PC-9 (cell line): ENCODE data around the gene ATG2A.

ENCODE experiments used
- EZH2 ChIP-seq: fragments of 200-600 bp; sonication (generic); IDR thresholded peaks from 2 replicates; pipeline ENCODE4 v1.8.0; 2017; ENCODE audit warnings: antibody characterized with exemption, low read depth
- TF ChIP-seq, protein P1 (sequence below): fragments of 200-600 bp; sonication (generic); conservative IDR thresholded peaks from 2 replicates; pipeline ENCODE4 v1.6.1; 2017; ENCODE audit warnings: mixed run types, antibody characterized with exemption, mild to moderate bottlenecking, moderate library complexity

- TF ChIP-seq, protein P1, sequence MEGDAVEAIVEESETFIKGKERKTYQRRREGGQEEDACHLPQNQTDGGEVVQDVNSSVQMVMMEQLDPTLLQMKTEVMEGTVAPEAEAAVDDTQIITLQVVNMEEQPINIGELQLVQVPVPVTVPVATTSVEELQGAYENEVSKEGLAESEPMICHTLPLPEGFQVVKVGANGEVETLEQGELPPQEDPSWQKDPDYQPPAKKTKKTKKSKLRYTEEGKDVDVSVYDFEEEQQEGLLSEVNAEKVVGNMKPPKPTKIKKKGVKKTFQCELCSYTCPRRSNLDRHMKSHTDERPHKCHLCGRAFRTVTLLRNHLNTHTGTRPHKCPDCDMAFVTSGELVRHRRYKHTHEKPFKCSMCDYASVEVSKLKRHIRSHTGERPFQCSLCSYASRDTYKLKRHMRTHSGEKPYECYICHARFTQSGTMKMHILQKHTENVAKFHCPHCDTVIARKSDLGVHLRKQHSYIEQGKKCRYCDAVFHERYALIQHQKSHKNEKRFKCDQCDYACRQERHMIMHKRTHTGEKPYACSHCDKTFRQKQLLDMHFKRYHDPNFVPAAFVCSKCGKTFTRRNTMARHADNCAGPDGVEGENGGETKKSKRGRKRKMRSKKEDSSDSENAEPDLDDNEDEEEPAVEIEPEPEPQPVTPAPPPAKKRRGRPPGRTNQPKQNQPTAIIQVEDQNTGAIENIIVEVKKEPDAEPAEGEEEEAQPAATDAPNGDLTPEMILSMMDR = no peak
- TF ChIP-seq EZH2 = no peak
These were observed 71.8 kb downstream of the ATG2A start for GRCh38 chr11:64845129-64845775.
